Cardiac muscle cell (in vitro differentiated cells and primary cell): Measurements from ENCODE around the gene FANCG. TPM values are rescaled to one million over a fixed set of nuclear protein-coding genes. Genes with fewer than 3 reads are reported as not detected.

ENCODE experiments used
- polyA plus RNA-seq: library from polyadenylated mRNA; unstranded; fragments of >200 nt; fragmentation: Nextera tagmentation; extraction: Ambion mirVana; gene quantifications from 2 replicates; pipeline ENCODE4 v1.2.1, GENCODE V29; 2016
- total RNA-seq: library from RNA; depleted of rRNA; stranded (reverse); fragments of >200 nt; gene quantifications from 2 replicates; pipeline ENCODE4 v1.2.3, GENCODE V29; 2016

FANCG gene
- total and polyA plus RNA-seq, 2 experiments from 2014 or later, result 31.7 to 32.8 TPM

Other genes starting within 250 kb of the FANCG start
- gene PHF24, start 121.7 kb downstream of the FANCG start, total RNA-seq, result 1.1 and 2.9 TPM in 2 replicates
- 0.95 and 1.4 TPM in 2 replicates for gene PHF24, start 121.7 kb downstream of the FANCG start, polyA plus RNA-seq
- gene DNAJB5, start 90.2 kb downstream of the FANCG start, total RNA-seq, result 39.0 and 44.1 TPM in 2 replicates
- 24.6 and 32.2 TPM in 2 replicates for gene DNAJB5, start 90.2 kb downstream of the FANCG start, polyA plus RNA-seq
- gene VCP, start 7.3 kb downstream of the FANCG start, total RNA-seq, result 226 and 328 TPM in 2 replicates
- 301 and 338 TPM in 2 replicates for gene VCP, start 7.3 kb downstream of the FANCG start, polyA plus RNA-seq
- gene PIGO, start 16.6 kb upstream of the FANCG start, total RNA-seq, result 23.6 and 26.9 TPM in 2 replicates
- 35.1 and 36.0 TPM in 2 replicates for gene PIGO, start 16.6 kb upstream of the FANCG start, polyA plus RNA-seq
- 151 TPM in 2 replicates for gene STOML2, start 23.2 kb upstream of the FANCG start, total RNA-seq
- 201 and 219 TPM in 2 replicates for gene STOML2, start 23.2 kb upstream of the FANCG start, polyA plus RNA-seq
- 31.3 and 46.0 TPM in 2 replicates for gene ATOSB, start 35.9 kb upstream of the FANCG start, total RNA-seq
- gene ATOSB, start 35.9 kb upstream of the FANCG start, polyA plus RNA-seq, result 25.5 and 29.5 TPM in 2 replicates
- gene UNC13B, start 82.1 kb upstream of the FANCG start, total RNA-seq, result 36.6 and 43.7 TPM in 2 replicates
- 16.3 and 23.1 TPM in 2 replicates for gene UNC13B, start 82.1 kb upstream of the FANCG start, polyA plus RNA-seq